Fibroblast of lung (primary cell): ENCODE results near the gene METTL26. TPM values are rescaled to one million over a fixed set of nuclear protein-coding genes. Genes with fewer than 3 reads are reported as not detected.

Experiments
- polyA plus RNA-seq, 2 donors: library from polyadenylated mRNA; depleted of rRNA in 1 of 2; stranded (reverse) in 1 of 2; unstranded in 1 of 2; fragments of >200 nt; gene quantifications; 2 replicates each; pipeline ENCODE4 v1.2.1, GENCODE V29; 2011 to 2012; ENCODE audit warnings: missing spikeins in 1 of 2
- total RNA-seq: library from RNA; depleted of rRNA; stranded (reverse); fragments of >200 nt; gene quantifications from 2 replicates; pipeline ENCODE4 v1.2.1, GENCODE V29; 2014

METTL26 gene
- total and polyA plus RNA-seq, 2 donors (not counting 1 experiment from before 2014, with no cell fraction given) = 39.2 to 71.7 TPM

Other genes starting within 250 kb of the METTL26 start
- 51.9 and 71.7 TPM in 2 replicates for gene NME4, start 239.1 kb downstream of the METTL26 start, total RNA-seq
- 114 and 121 TPM in 2 replicates for gene NME4, start 239.1 kb downstream of the METTL26 start, polyA plus RNA-seq
- gene DECR2, start 234.4 kb downstream of the METTL26 start, total RNA-seq = 6.4 and 12.1 TPM in 2 replicates
- gene DECR2, start 234.4 kb downstream of the METTL26 start, polyA plus RNA-seq = 10.8 and 12.0 TPM in 2 replicates
- gene RAB11FIP3, start 210.7 kb downstream of the METTL26 start, total RNA-seq = 17.5 and 22.1 TPM in 2 replicates
- gene RAB11FIP3, start 210.7 kb downstream of the METTL26 start, polyA plus RNA-seq = 7.3 and 11.9 TPM in 2 replicates
- 16.4 and 21.3 TPM in 2 replicates for gene CAPN15, start 108.6 kb downstream of the METTL26 start, total RNA-seq
- 4.1 and 7.8 TPM in 2 replicates for gene CAPN15, start 108.6 kb downstream of the METTL26 start, polyA plus RNA-seq
- gene PRR35, start 75.9 kb downstream of the METTL26 start, total RNA-seq = not detected in 2 replicates
- gene PRR35, start 75.9 kb downstream of the METTL26 start, polyA plus RNA-seq = not detected in 2 replicates
- gene NHLRC4, start 69.3 kb downstream of the METTL26 start, total RNA-seq = 2.1 and 3.3 TPM in 2 replicates
- 0.34 and 0.66 TPM in 2 replicates for gene NHLRC4, start 69.3 kb downstream of the METTL26 start, polyA plus RNA-seq
- 20.5 and 22.3 TPM in 2 replicates for gene PIGQ, start 66.3 kb downstream of the METTL26 start, total RNA-seq
- 11.2 and 13.0 TPM in 2 replicates for gene PIGQ, start 66.3 kb downstream of the METTL26 start, polyA plus RNA-seq
- 9.8 and 11.6 TPM in 2 replicates for gene RAB40C, start 46.2 kb downstream of the METTL26 start, total RNA-seq
- gene RAB40C, start 46.2 kb downstream of the METTL26 start, polyA plus RNA-seq = 3.2 and 3.7 TPM in 2 replicates
- gene WFIKKN1, start 5.3 kb downstream of the METTL26 start, total RNA-seq = under 0.01 and 0.17 TPM in 2 replicates
- gene WFIKKN1, start 5.3 kb downstream of the METTL26 start, polyA plus RNA-seq = not detected in 2 replicates
- 18.0 and 21.8 TPM in 2 replicates for gene MCRIP2, start 5.5 kb upstream of the METTL26 start, total RNA-seq
- 2.8 and 3.4 TPM in 2 replicates for gene MCRIP2, start 5.5 kb upstream of the METTL26 start, polyA plus RNA-seq
- 4.6 and 4.8 TPM in 2 replicates for gene WDR90, start 13.1 kb upstream of the METTL26 start, total RNA-seq
- 2.9 and 4.4 TPM in 2 replicates for gene WDR90, start 13.1 kb upstream of the METTL26 start, polyA plus RNA-seq
- gene RHOT2, start 31.8 kb upstream of the METTL26 start, total RNA-seq = 27.7 and 29.6 TPM in 2 replicates
- gene RHOT2, start 31.8 kb upstream of the METTL26 start, polyA plus RNA-seq = 35.4 and 39.7 TPM in 2 replicates
- 2.6 and 7.1 TPM in 2 replicates for gene RHBDL1, start 39.4 kb upstream of the METTL26 start, total RNA-seq
- 0.76 and 1.4 TPM in 2 replicates for gene RHBDL1, start 39.4 kb upstream of the METTL26 start, polyA plus RNA-seq
- 114 and 133 TPM in 2 replicates for gene STUB1, start 44.1 kb upstream of the METTL26 start, total RNA-seq
- gene STUB1, start 44.1 kb upstream of the METTL26 start, polyA plus RNA-seq = 94.6 and 146 TPM in 2 replicates
- 19.8 and 23.8 TPM in 2 replicates for gene JMJD8, start 48.0 kb upstream of the METTL26 start, total RNA-seq
- gene JMJD8, start 48.0 kb upstream of the METTL26 start, polyA plus RNA-seq = 31.5 and 37.8 TPM in 2 replicates
- 5.6 and 6.1 TPM in 2 replicates for gene WDR24, start 54.1 kb upstream of the METTL26 start, total RNA-seq
- gene WDR24, start 54.1 kb upstream of the METTL26 start, polyA plus RNA-seq = 2.1 and 3.5 TPM in 2 replicates
- not detected in 2 replicates for gene FBXL16, start 69.5 kb upstream of the METTL26 start, total RNA-seq
- gene FBXL16, start 69.5 kb upstream of the METTL26 start, polyA plus RNA-seq = 0.07 and 0.14 TPM in 2 replicates
- gene METRN, start 78.8 kb upstream of the METTL26 start, total RNA-seq = 35.3 and 37.5 TPM in 2 replicates
- 5.3 and 6.1 TPM in 2 replicates for gene METRN, start 78.8 kb upstream of the METTL26 start, polyA plus RNA-seq
- 24.9 and 31.5 TPM in 2 replicates for gene ANTKMT, start 84.8 kb upstream of the METTL26 start, total RNA-seq
- gene ANTKMT, start 84.8 kb upstream of the METTL26 start, polyA plus RNA-seq = 4.5 and 6.1 TPM in 2 replicates
- gene CCDC78, start 90.1 kb upstream of the METTL26 start, total RNA-seq = 1.0 and 1.8 TPM in 2 replicates
- gene CCDC78, start 90.1 kb upstream of the METTL26 start, polyA plus RNA-seq = 0.50 and 0.64 TPM in 2 replicates
- gene HAGHL, start 90.8 kb upstream of the METTL26 start, total RNA-seq = 14.1 and 16.3 TPM in 2 replicates
- 3.1 and 3.7 TPM in 2 replicates for gene HAGHL, start 90.8 kb upstream of the METTL26 start, polyA plus RNA-seq
- 31.0 and 38.0 TPM in 2 replicates for gene CIAO3, start 104.7 kb upstream of the METTL26 start, total RNA-seq
- gene CIAO3, start 104.7 kb upstream of the METTL26 start, polyA plus RNA-seq = 9.3 and 14.2 TPM in 2 replicates
- not detected in 2 replicates for gene MSLN, start 124.4 kb upstream of the METTL26 start, total RNA-seq
- gene MSLN, start 124.4 kb upstream of the METTL26 start, polyA plus RNA-seq = not detected in 2 replicates
- 15.9 and 16.2 TPM in 2 replicates for gene RPUSD1, start 152.1 kb upstream of the METTL26 start, total RNA-seq
- gene RPUSD1, start 152.1 kb upstream of the METTL26 start, polyA plus RNA-seq = 8.2 and 10.3 TPM in 2 replicates
- 1.3 and 4.3 TPM in 2 replicates for gene CHTF18, start 152.3 kb upstream of the METTL26 start, total RNA-seq
- 1.1 and 5.7 TPM in 2 replicates for gene CHTF18, start 152.3 kb upstream of the METTL26 start, polyA plus RNA-seq
- not detected in 2 replicates for gene GNG13, start 164.4 kb upstream of the METTL26 start, total RNA-seq
- not detected in 2 replicates for gene GNG13, start 164.4 kb upstream of the METTL26 start, polyA plus RNA-seq